Stimulated activated naive CD4-positive, alpha-beta T cell (primary cell): ENCODE results near the gene ITGA11.

Experiments
- DNase-seq, 6 experiments: peaks; one replicate each; lab custom pipeline; 2025; lab: John Stamatoyannopoulos, UW

ITGA11 gene

DNA sequence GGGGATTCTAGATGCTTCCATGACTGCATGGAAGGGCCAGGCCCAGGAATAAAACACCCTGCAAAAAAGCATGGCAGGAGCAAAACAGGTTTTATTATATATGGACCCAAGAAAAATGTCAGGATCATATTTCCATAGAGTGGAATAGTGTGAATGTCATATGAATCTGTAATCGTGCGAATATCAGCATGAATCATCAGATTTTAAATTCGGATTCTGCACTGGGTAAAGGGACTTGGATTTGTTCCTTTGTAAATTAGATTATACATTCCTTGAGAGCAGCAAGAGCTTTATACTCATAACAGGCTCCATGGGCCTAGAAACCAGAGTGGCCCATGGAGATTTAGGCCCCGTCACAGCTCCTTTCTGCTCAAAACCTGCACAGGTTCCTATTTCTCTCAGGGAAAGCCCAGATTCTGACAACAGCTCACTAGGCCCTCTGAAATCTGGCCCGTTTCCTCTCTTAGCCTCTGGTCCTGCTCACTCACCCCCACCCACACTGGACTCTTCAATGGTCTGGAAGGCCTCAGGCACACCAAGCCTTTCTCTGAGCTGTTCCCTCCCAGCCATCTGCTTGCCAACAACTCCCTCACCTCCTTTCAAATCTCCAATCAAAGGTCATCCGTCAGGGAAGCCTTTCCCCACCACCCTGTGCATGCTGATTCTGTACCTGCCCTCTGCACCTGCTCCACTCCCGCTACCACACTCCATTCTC lies 78.4 kb downstream of the ITGA11 start:
- no peak for DNase-seq

- peak in 2 of 6 experiments; percentile 8 to 13 for DNase-seq
Measured at GRCh38 chr15:68352401-68353062, 79.4 kb downstream of the ITGA11 start.

DNA sequence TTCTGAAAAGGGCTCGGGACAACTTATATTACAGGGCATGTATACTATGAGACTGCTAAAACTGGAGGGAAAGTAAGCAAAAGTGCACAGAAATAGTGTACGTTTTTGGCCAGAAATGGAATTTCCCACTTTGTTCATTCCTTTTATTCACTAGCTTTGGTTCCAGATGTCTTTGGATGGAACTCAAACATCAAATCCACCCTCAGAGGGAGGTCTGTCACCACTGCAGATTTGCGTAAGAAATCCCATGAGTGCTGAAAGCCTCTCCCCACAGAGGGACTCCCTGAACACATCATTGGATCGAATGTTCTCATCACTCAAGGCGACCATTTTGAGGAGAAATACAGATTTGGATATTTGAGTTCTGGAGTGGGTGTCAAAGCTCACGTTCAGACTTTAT lies 82.8 kb downstream of the ITGA11 start:
- DNase-seq: no peak

DNA sequence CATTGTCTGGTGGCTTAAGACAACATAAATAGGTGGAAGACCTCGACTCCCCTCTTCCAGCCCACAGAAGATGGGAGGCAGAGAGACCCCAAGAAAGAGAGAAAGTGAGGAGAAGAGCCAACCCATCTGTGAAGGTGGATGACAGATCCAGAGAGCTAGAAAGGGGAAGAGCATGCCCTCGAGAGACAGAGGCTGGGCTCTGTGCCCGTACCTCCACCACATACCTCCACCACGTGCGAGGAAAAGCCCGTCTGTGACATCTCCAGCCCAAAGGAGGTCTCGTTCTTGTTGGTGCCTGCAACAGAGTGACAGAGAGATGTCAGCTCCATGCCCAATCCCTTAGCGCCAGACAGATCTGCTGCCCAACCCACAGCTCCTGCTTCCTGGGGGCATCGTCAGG lies 83.4 kb downstream of the ITGA11 start:
- no peak for DNase-seq

DNA sequence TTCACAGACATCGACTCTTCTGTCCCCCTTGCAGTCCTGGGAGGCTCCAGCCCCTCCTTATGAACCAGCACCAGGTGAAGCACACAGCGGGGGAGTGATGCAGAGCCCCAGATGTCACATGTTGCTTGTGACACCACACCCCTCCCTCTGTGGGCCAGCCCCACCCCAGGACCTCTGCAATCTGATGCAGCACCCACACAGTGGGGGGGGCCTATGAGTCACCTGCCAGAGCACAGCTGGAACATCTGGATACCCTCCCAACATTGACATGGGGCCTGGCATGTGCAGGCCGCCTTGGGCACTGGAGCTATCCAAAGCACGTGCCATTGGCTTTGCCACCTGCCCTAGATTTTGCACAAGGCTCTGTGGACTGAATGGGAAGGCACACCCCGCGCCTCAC lies 83.9 kb downstream of the ITGA11 start:
- DNase-seq: no peak

GRCh38 chr15:68347392-68347791 lies 84.6 kb downstream of the ITGA11 start:
- DNase-seq: no peak

- no peak for DNase-seq
Measured at GRCh38 chr15:68346979-68347378, 85.0 kb downstream of the ITGA11 start.

DNA sequence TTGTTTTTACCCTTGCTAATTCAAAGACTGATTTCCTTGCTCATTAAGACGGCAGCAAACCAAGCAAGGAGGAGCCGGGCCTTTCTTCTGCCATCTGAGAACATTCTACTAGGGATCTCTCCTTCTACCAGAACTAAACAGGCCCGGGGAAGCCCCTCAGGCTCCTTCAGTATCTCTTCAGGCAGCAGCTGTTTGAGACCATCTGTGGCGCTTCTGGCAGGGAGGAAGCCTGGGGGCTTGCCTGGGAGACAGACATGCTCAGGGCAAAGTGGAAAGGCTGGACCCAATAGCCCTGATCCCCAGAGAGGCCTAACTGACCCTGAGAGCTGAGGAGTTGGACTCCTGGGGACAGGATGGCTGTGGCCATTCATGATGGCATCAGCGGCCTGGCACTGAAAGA lies 86.5 kb downstream of the ITGA11 start:
- DNase-seq: no peak

DNA sequence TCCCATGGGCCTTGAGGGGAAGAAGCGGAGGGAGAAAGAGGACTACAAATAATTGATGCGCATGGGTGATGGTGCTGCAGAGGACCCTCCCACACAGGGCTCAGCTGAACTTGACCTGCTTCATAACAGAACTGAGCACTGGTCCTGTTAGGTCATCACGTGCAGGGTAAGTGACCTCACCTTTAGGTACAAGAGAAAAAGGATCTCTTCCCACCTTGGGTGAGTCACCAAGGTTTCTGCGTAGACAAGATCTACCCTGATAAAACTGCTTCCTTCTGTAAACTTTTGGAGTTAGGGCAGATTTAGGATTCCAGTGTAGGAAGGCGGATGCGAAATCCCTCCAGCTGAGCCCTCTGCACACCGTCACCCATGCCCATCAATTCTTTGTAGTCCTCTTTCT lies 87.4 kb downstream of the ITGA11 start:
- DNase-seq: no peak

GRCh38 chr15:68343579-68344225 lies 88.3 kb downstream of the ITGA11 start:
- DNase-seq: no peak

DNA sequence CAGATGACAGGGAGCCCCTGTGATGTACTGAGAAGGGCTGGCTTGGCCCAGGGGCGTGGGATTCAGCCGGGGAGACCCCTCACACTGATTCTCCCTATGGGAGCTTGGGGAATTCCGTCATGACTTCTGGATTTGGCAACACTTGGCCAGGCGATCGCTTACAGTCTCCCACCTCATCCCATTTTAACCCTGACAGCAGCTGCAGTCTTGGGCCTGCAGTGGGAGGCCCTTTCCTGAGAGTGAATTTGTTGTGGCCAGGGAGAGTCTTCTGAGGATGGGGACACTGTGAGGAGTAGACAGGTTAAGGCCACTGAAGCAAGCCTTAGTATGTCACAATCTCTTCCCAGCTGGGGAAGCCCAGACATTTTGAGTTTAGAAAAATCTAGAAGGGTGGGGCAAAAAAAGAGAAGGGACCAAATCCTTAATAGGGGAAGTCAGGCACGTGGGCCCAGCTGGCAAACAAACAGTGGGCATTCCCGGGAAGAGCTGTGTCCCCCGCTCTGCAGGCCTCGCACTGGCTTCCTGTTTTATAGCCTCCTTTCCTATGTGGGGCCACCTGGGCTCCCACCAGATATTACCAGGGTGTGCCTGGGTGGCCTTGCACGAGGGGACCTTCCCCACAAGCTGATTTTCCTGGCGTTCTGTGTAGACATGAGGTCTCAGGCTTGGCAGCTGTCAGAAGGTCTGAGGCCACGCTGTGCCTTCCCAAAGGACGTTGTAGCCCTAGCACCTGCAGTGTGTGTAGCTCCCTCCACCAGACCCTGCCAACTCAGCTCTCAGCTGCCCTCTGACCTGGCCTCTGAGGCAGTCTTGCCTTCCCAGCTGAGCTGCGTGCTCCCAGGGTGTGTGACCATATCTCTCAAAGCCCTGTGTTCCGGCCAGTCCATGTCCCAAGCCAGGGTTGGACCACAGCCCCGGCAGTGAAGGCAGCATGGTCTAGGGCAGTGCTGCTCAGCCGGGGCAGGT lies 89.9 kb downstream of the ITGA11 start:
- DNase-seq: no peak

GRCh38 chr15:68340726-68341671 lies 91.0 kb downstream of the ITGA11 start:
- no peak for DNase-seq

- no peak for DNase-seq
Measured at GRCh38 chr15:68339481-68339880, 92.5 kb downstream of the ITGA11 start.

- DNase-seq: no peak
Measured at GRCh38 chr15:68337826-68338225, 94.1 kb downstream of the ITGA11 start.

- no peak for DNase-seq
Measured at GRCh38 chr15:68336516-68336915, 95.4 kb downstream of the ITGA11 start.

- DNase-seq: no peak
Measured at GRCh38 chr15:68335655-68336054, 96.3 kb downstream of the ITGA11 start.

- DNase-seq: no peak
Measured at GRCh38 chr15:68335251-68335650, 96.7 kb downstream of the ITGA11 start.

GRCh38 chr15:68334661-68335124 lies 97.3 kb downstream of the ITGA11 start:
- DNase-seq: no peak

GRCh38 chr15:68333775-68334470 lies 98.0 kb downstream of the ITGA11 start:
- no peak for DNase-seq

DNA sequence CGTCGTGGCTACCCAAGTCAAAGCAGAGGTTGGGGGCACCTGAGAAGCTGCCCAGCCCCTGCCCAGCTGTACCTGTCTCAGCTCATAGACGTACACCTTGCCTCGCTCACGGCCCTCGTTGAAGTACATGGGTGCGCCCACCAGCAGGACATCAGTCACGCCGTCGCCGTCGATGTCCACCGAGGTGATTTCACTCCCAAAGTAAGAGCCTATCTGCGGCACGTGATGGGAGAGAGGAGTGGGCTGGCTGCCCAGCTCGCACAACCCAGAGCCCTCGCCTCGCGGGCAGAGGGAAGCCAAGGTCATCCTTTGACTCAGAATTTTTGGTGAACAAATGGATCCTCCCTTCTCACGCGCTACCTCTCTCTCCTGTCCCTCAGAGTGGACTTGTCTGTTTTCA lies 99.7 kb downstream of the ITGA11 start:
- no peak for DNase-seq
